Measurements from ENCODE around the gene MTFP1. TPM values are rescaled to one million over a fixed set of nuclear protein-coding genes. Genes with fewer than 3 reads are reported as not detected.

The MTFP1 gene
- total and polyA plus RNA-seq, 9 of the 15 experiments (the other 6 are each of a cell fraction or from before 2014, with no cell fraction given) = 10.7 to 52.0 (median 30.1) TPM

DNA sequence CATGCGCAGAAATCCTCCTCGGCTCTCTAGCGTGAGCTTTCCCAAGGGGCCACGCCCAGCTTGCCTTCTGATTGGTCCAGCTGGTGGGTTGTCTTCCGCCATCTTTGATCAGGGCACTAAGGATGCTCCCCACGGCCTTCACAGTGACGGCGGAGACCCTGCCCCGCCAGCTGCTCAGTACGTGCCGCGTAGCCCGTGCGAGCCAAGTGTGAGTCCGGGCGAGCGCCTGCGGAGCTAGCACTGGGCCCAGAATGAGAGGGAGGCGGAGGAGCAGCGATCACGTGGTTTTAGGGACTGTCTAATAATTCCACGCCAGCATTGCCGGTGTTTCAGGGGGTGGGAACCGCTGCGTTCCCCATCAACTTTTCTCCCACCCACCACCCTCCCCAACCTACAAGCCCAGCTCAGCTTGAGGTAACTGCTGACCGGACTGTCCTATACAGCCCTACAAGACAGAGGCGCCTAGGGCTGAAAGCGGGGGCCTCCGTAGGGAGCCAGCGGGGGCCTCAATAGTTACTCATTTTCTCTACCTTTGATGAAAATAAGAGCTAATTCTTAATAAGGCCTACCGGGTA is 1.5 kb upstream of the MTFP1 start (continued):
- peak; percentile 80 for TF ChIP-seq POLR2G (IDR thresholded peaks at IDR 0.05; ENCODE audit: low read depth, low read length)
- peak; percentile 71 for TF ChIP-seq EGR1 (conservative IDR thresholded peaks at IDR 0.05)
- TF ChIP-seq CREB1 (IDR thresholded peaks at IDR 0.05) = peak; percentile 82
- TF ChIP-seq CREB1 (CRISPR knock-in tag; IDR thresholded peaks at IDR 0.05) = peak; percentile 91
- TF ChIP-seq, protein P1, sequence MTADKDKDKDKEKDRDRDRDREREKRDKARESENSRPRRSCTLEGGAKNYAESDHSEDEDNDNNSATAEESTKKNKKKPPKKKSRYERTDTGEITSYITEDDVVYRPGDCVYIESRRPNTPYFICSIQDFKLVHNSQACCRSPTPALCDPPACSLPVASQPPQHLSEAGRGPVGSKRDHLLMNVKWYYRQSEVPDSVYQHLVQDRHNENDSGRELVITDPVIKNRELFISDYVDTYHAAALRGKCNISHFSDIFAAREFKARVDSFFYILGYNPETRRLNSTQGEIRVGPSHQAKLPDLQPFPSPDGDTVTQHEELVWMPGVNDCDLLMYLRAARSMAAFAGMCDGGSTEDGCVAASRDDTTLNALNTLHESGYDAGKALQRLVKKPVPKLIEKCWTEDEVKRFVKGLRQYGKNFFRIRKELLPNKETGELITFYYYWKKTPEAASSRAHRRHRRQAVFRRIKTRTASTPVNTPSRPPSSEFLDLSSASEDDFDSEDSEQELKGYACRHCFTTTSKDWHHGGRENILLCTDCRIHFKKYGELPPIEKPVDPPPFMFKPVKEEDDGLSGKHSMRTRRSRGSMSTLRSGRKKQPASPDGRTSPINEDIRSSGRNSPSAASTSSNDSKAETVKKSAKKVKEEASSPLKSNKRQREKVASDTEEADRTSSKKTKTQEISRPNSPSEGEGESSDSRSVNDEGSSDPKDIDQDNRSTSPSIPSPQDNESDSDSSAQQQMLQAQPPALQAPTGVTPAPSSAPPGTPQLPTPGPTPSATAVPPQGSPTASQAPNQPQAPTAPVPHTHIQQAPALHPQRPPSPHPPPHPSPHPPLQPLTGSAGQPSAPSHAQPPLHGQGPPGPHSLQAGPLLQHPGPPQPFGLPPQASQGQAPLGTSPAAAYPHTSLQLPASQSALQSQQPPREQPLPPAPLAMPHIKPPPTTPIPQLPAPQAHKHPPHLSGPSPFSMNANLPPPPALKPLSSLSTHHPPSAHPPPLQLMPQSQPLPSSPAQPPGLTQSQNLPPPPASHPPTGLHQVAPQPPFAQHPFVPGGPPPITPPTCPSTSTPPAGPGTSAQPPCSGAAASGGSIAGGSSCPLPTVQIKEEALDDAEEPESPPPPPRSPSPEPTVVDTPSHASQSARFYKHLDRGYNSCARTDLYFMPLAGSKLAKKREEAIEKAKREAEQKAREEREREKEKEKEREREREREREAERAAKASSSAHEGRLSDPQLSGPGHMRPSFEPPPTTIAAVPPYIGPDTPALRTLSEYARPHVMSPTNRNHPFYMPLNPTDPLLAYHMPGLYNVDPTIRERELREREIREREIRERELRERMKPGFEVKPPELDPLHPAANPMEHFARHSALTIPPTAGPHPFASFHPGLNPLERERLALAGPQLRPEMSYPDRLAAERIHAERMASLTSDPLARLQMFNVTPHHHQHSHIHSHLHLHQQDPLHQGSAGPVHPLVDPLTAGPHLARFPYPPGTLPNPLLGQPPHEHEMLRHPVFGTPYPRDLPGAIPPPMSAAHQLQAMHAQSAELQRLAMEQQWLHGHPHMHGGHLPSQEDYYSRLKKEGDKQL (CRISPR knock-in tag; IDR thresholded peaks at IDR 0.05; ENCODE audit: borderline replicate concordance) = no peak
- no peak for TF ChIP-seq GATAD2A (IDR thresholded peaks at IDR 0.05)
- TF ChIP-seq, protein P2, sequence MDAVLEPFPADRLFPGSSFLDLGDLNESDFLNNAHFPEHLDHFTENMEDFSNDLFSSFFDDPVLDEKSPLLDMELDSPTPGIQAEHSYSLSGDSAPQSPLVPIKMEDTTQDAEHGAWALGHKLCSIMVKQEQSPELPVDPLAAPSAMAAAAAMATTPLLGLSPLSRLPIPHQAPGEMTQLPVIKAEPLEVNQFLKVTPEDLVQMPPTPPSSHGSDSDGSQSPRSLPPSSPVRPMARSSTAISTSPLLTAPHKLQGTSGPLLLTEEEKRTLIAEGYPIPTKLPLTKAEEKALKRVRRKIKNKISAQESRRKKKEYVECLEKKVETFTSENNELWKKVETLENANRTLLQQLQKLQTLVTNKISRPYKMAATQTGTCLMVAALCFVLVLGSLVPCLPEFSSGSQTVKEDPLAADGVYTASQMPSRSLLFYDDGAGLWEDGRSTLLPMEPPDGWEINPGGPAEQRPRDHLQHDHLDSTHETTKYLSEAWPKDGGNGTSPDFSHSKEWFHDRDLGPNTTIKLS (IDR thresholded peaks at IDR 0.05; ENCODE audit: borderline replicate concordance, low read depth) = peak; percentile 61; the same call in 1 of the 2 replicates
- TF ChIP-seq, protein P3, sequence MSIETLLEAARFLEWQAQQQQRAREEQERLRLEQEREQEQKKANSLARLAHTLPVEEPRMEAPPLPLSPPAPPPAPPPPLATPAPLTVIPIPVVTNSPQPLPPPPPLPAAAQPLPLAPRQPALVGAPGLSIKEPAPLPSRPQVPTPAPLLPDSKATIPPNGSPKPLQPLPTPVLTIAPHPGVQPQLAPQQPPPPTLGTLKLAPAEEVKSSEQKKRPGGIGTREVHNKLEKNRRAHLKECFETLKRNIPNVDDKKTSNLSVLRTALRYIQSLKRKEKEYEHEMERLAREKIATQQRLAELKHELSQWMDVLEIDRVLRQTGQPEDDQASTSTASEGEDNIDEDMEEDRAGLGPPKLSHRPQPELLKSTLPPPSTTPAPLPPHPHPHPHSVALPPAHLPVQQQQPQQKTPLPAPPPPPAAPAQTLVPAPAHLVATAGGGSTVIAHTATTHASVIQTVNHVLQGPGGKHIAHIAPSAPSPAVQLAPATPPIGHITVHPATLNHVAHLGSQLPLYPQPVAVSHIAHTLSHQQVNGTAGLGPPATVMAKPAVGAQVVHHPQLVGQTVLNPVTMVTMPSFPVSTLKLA (conservative IDR thresholded peaks at IDR 0.05) = peak; percentile 83 to 88
- TF ChIP-seq, protein P4, sequence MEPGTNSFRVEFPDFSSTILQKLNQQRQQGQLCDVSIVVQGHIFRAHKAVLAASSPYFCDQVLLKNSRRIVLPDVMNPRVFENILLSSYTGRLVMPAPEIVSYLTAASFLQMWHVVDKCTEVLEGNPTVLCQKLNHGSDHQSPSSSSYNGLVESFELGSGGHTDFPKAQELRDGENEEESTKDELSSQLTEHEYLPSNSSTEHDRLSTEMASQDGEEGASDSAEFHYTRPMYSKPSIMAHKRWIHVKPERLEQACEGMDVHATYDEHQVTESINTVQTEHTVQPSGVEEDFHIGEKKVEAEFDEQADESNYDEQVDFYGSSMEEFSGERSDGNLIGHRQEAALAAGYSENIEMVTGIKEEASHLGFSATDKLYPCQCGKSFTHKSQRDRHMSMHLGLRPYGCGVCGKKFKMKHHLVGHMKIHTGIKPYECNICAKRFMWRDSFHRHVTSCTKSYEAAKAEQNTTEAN (CRISPR knock-in tag; IDR thresholded peaks at IDR 0.05) = no peak
- TF ChIP-seq, protein P5, sequence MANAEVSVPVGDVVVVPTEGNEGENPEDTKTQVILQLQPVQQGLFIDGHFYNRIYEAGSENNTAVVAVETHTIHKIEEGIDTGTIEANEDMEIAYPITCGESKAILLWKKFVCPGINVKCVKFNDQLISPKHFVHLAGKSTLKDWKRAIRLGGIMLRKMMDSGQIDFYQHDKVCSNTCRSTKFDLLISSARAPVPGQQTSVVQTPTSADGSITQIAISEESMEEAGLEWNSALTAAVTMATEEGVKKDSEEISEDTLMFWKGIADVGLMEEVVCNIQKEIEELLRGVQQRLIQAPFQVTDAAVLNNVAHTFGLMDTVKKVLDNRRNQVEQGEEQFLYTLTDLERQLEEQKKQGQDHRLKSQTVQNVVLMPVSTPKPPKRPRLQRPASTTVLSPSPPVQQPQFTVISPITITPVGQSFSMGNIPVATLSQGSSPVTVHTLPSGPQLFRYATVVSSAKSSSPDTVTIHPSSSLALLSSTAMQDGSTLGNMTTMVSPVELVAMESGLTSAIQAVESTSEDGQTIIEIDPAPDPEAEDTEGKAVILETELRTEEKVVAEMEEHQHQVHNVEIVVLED (CRISPR knock-in tag; IDR thresholded peaks at IDR 0.05) = peak; percentile 93
- TF ChIP-seq TOE1 (IDR thresholded peaks at IDR 0.05; ENCODE audit: borderline replicate concordance) = peak; percentile 98
- no peak for TF ChIP-seq TOE1 (CRISPR knock-in tag; IDR thresholded peaks at IDR 0.05; ENCODE audit: borderline replicate concordance, low read depth)
- peak; percentile 70 for TF ChIP-seq TAF1 (IDR thresholded peaks at IDR 0.05; ENCODE audit: control insufficient read depth, extremely low read depth, insufficient read depth, low read length, severe bottlenecking)
- TF ChIP-seq NCOA2 (IDR thresholded peaks at IDR 0.05; ENCODE audit: partially characterized antibody in 2 of 2) = peak in 1 of 2 experiments; percentile 98
- TF ChIP-seq EP400 (IDR thresholded peaks at IDR 0.05) = peak; percentile 78
- TF ChIP-seq GTF2E2 (tag; IDR thresholded peaks at IDR 0.05) = no peak
